Spleen (tissue), 11 donors: Measurements from ENCODE around the gene METTL8. TPM values are rescaled to one million over a fixed set of nuclear protein-coding genes. Genes with fewer than 3 reads are reported as not detected.
"Not testable (repeated sequence)": the region's sequence is repeated elsewhere in the genome, so short reads cannot be mapped to it uniquely, and the experiment has no call there.

ENCODE experiments used
- DNase-seq: peaks from one replicate; pipeline ENCODE4 v3.0.0-alpha.2; 2020
- H3K27ac ChIP-seq, 8 donors: fragments of 200-600 bp; sonication (generic) in 7 of 8; 1 replicate in 4 of 8; 2 replicates in 4 of 8; pipeline versions ENCODE4 v1.5.0 to v1.8.0; 2016 to 2021; ENCODE audit warnings: inconsistent platforms in 4 of 8, mild to moderate bottlenecking in 4 of 8, moderate library complexity in 1 of 8
- H3K27me3 ChIP-seq, 7 donors: fragments of 200-600 bp; sonication (generic) in 6 of 7; replicated peaks in 1 of 7; 1 replicate in 4 of 7; 2 replicates in 3 of 7; pipeline versions ENCODE4 v1.5.0 to v1.8.0; 2016 to 2021; ENCODE audit warnings: inconsistent platforms in 3 of 7, mild to moderate bottlenecking in 1 of 7
- H3K36me3 ChIP-seq, 6 donors: fragments of 200-600 bp; sonication (generic) in 5 of 6; 1 replicate in 4 of 6; 2 replicates in 2 of 6; pipeline versions ENCODE4 v1.5.0 to v1.8.0; 2016 to 2021; ENCODE audit warnings: inconsistent platforms in 2 of 6
- H3K4me1 ChIP-seq, 6 donors: fragments of 200-600 bp; sonication (generic) in 5 of 6; 1 replicate in 3 of 6; 2 replicates in 3 of 6; pipeline versions ENCODE4 v1.5.0 to v1.8.0; 2016 to 2021; ENCODE audit warnings: inconsistent platforms in 3 of 6
- H3K4me3 ChIP-seq, 8 donors: fragments of 200-600 bp; sonication (generic) in 7 of 8; 1 replicate in 4 of 8; 2 replicates in 4 of 8; pipeline versions ENCODE4 v1.5.0 to v1.8.0; 2016 to 2021; ENCODE audit warnings: inconsistent platforms in 4 of 8, mild to moderate bottlenecking in 4 of 8, moderate library complexity in 2 of 8
- H3K9me3 ChIP-seq, 8 donors: fragments of 200-600 bp; sonication (generic) in 7 of 8; 1 replicate in 4 of 8; 2 replicates in 4 of 8; pipeline versions ENCODE4 v1.5.0 to v1.8.0; 2016 to 2021; ENCODE audit warnings: inconsistent platforms in 4 of 8
- CTCF ChIP-seq, 11 experiments: fragments of 200-600 bp in 7 of 11; fragments of 450-650 bp in 4 of 11; sonication (generic) in 4 of 11; IDR thresholded peaks in 8 of 11; conservative IDR thresholded peaks in 3 of 11; 1 replicate in 7 of 11; 2 replicates in 4 of 11; pipeline versions ENCODE4 v1.4.0 to v1.8.0; 2016 to 2021; ENCODE audit warnings: antibody characterized with exemption in 11 of 11, inconsistent platforms in 4 of 11, mild to moderate bottlenecking in 1 of 11
- POLR2A ChIP-seq, 3 donors: fragments of 450-650 bp; IDR thresholded peaks; one replicate each; pipeline ENCODE4 v1.5.1; 2017; ENCODE audit warnings: antibody characterized with exemption in 3 of 3, mild to moderate bottlenecking in 1 of 3
- POLR2AphosphoS5 ChIP-seq, 3 donors: sonication (generic); formaldehyde crosslinking; IDR thresholded peaks; one replicate each; pipeline ENCODE4 v1.5.1; 2017; ENCODE audit warnings: antibody characterized with exemption in 3 of 3
- WGBS, 5 donors: extraction: QIAGEN DNeasy Blood & Tissue Kit in 3 of 5; methylation state at CpG; one replicate each; pipeline versions ENCODE4 v1.1.5 to v1.1.7; 2013 to 2018; 5-methylcytosine and 5-hydroxymethylcytosine counted together
- intact Hi-C: fragments of 100-400 bp; cut with DNase I; formaldehyde crosslinking; loops from one replicate; pipeline ENCODE4 v1.15.0; 2023; ENCODE audit warnings: low total_unique reads
- polyA plus RNA-seq, 3 donors: library from polyadenylated mRNA; stranded (reverse); fragments of 200-250 nt; gene quantifications; one replicate each; pipeline ENCODE4 v1.2.1, GENCODE V29; 2013
- total RNA-seq, 7 donors: library from RNA; depleted of rRNA in 3 of 7; stranded (reverse); fragments of >200 nt in 3 of 7; fragmentation: NEBNext Ultra II Directional in 4 of 7; extraction: Animal tissue kit (Norgen Biotek cat#: 25700) in 4 of 7; gene quantifications; one replicate each; pipeline versions ENCODE4 v1.1.0 to v1.2.1, GENCODE V29; 2016 to 2021
- donor health status: healthy with polysubstance abuse.
- donor health status: DM: no; HTN: no; CAD: no; lungs with moderate emphysema.
- donor health status: DM: no; HTN: no; CAD: no.
- donor health status: Bipolar disorder and iron deficiency.
- donor health status: healthy.
- donor health status: DM: no; HTN: no; CAD: no.
- donor health status: DM: yes; HTN: yes; CAD: no.

The METTL8 gene
- total and polyA plus RNA-seq, 10 donors, result 15.4 to 48.7 (median 24.7) TPM

- peaks cover 0 to 11% (median 4%) of the 10 kb centered on the region in 6 donors for H3K36me3 ChIP-seq
- H3K4me3 ChIP-seq, result no peak overlapping the region
- DNase-seq, result peak; percentile 78
- intact Hi-C loops, result loop anchor here (5.0 kb wide), 1 partner anchor 269 kb away; the partner anchor contains the start of gene TLK1
- H3K4me1 ChIP-seq, result peaks cover 5 to 38% (median 21%) of the 10 kb centered on the region in 6 donors
- H3K27ac ChIP-seq, result no peak overlapping the region
- TF ChIP-seq POLR2AphosphoS5 (IDR thresholded peaks at IDR 0.05) (no peak), POLR2A (IDR thresholded peaks at IDR 0.05) (no peak), CTCF (IDR thresholded peaks at IDR 0.05 in 8 of 11, conservative IDR thresholded peaks at IDR 0.05 in 3 of 11) (no peak)
- 95 to 99% (median 97%) methylated on average over 9 of the region's 9 CpGs for WGBS, 5 donors
- no peaks in the 10 kb centered on the region for H3K27me3 ChIP-seq
- H3K9me3 ChIP-seq, result peaks cover 0 to 14% (median 9%) of the 10 kb centered on the region in 8 donors
These were observed 2.1 kb downstream of the METTL8 start for GRCh38 chr2:171431677-171432167.

- Histone ChIP-seq H3K4me1 (peaks cover 5 to 31% (median 21%) of the 10 kb centered on the region in 6 donors), H3K4me3 (no peak overlapping the region), H3K27me3 (no peaks in the 10 kb centered on the region), H3K36me3 (peaks cover 0 to under 1% (median 0%) of the 10 kb centered on the region in 6 donors), H3K9me3 (peaks cover 0 to 15% (median 9%) of the 10 kb centered on the region in 8 donors), H3K27ac (no peak overlapping the region)
- intact Hi-C loops, result loop anchor here (5.0 kb wide), 1 partner anchor 268 kb away; the partner anchor contains the start of gene TLK1
- TF ChIP-seq POLR2A (IDR thresholded peaks at IDR 0.05) (no peak), CTCF (IDR thresholded peaks at IDR 0.05 in 8 of 11, conservative IDR thresholded peaks at IDR 0.05 in 3 of 11) (no peak), POLR2AphosphoS5 (IDR thresholded peaks at IDR 0.05) (no peak)
- 95 to 98% (median 97%) methylated on average over 7 of the region's 7 CpGs for WGBS, 5 donors
- no peak for DNase-seq
These were observed 3.0 kb downstream of the METTL8 start for GRCh38 chr2:171430516-171431410.

GRCh38 chr2:171422710-171423495, 10.9 kb downstream of the METTL8 start:
- intact Hi-C loops, H3K27ac ChIP-seq, DNase-seq, H3K27me3 ChIP-seq, H3K4me3 ChIP-seq: not testable (repeated sequence)
- Histone ChIP-seq H3K36me3 (peaks cover 0 to 15% (median 0%) of the 10 kb centered on the region in 6 donors), H3K9me3 (peaks cover 5 to 35% (median 30%) of the 10 kb centered on the region in 8 donors), H3K4me1 (peaks cover 0 to 10% (median 6%) of the 10 kb centered on the region in 6 donors)
- WGBS, 5 donors, result 88 to 98% (median 94%) methylated on average over 2 of the region's 2 CpGs

GRCh38 chr2:171420728-171421563, 12.8 kb downstream of the METTL8 start:
- H3K27me3 ChIP-seq, result no peaks in the 10 kb centered on the region
- peaks cover 5 to 35% (median 30%) of the 10 kb centered on the region in 8 donors for H3K9me3 ChIP-seq
- no peak overlapping the region for H3K4me3 ChIP-seq
- H3K4me1 ChIP-seq, result peaks cover 0 to 14% (median 7%) of the 10 kb centered on the region in 6 donors
- no peak for TF ChIP-seq POLR2A (IDR thresholded peaks at IDR 0.05)
- TF ChIP-seq POLR2AphosphoS5 (IDR thresholded peaks at IDR 0.05), result no peak
- TF ChIP-seq CTCF (IDR thresholded peaks at IDR 0.05 in 8 of 11, conservative IDR thresholded peaks at IDR 0.05 in 3 of 11), result no peak
- DNase-seq, result no peak
- 57 to 73% (median 63%) methylated on average over 3 of the region's 3 CpGs for WGBS, 5 donors
- peaks cover 0 to 15% (median 0%) of the 10 kb centered on the region in 6 donors for H3K36me3 ChIP-seq
- peak overlapping the region in 1 of 8 donors; percentile 17 for H3K27ac ChIP-seq
- intact Hi-C loops, result no loop called here
